GM10248 (cell line): ENCODE data around the gene KDM2A.
"Not testable (repeated sequence)": the region's sequence is repeated elsewhere in the genome, so short reads cannot be mapped to it uniquely, and the experiment has no call there.

Experiments
- CTCF ChIA-PET: fragments of 300-600 bp; sonication (Branson Sonifier 250); formaldehyde crosslinking; extraction: SDS; loops from one replicate; lab custom pipeline; 2021; ENCODE audit warnings: antibody characterized with exemption; lab: Yijun Ruan, JAX
- POLR2A ChIA-PET: fragments of 350-650 bp; sonication (Branson Sonifier 250); formaldehyde crosslinking; extraction: SDS; loops from one replicate; lab custom pipeline; 2020; ENCODE audit warnings: antibody characterized with exemption; lab: Yijun Ruan, JAX
- DNase-seq: peaks from one replicate; pipeline ENCODE4 v3.0.0; 2012; ENCODE audit errors: extremely low spot score
- CTCF ChIP-seq: IDR thresholded peaks from 2 replicates; pipeline ENCODE4 v1.5.1; 2012; ENCODE audit warnings: mild to moderate bottlenecking, low read depth; ENCODE audit errors: extremely low read depth, missing control alignments, control extremely low read depth

Gene KDM2A

GRCh38 chr11:67167719-67168118 lies 48.7 kb downstream of the KDM2A start:
- ChIA-PET CTCF (interaction anchor here (1.0 to 2.1 kb wide), 14 partner anchors 9 to 257 kb away, joined by 3 to 17 read pairs (median 4); partner anchors contain the start of gene KDM2A), POLR2A (no interaction called here)
- no peak for TF ChIP-seq CTCF
- DNase-seq = no peak

- CTCF ChIA-PET = interaction anchor here (0.7 to 2.1 kb wide), 4 partner anchors 12 to 33 kb away, joined by 3 to 17 read pairs (median 6); no protein-coding TSS in a partner anchor
- DNase-seq, POLR2A ChIA-PET: not testable (repeated sequence)
These were observed 49.8 kb downstream of the KDM2A start for GRCh38 chr11:67168911-67169310.

- CTCF ChIA-PET = interaction anchor here (0.9 to 1.3 kb wide), 4 partner anchors 9 to 92 kb away, joined by 3 to 4 read pairs (median 3); no protein-coding TSS in a partner anchor
- POLR2A ChIA-PET = no interaction called here
- no peak for TF ChIP-seq CTCF
- DNase-seq = no peak
These were observed 55.2 kb downstream of the KDM2A start for GRCh38 chr11:67174311-67174710.

GRCh38 chr11:67177399-67178281 lies 58.6 kb downstream of the KDM2A start:
- TF ChIP-seq CTCF = no peak
- CTCF ChIA-PET = interaction anchor here (1.0 to 2.7 kb wide), 6 partner anchors 9 to 33 kb away, joined by 3 to 8 read pairs (median 3); no protein-coding TSS in a partner anchor
- POLR2A ChIA-PET = no interaction called here
- DNase-seq = no peak

- no peak for TF ChIP-seq CTCF
- ChIA-PET POLR2A (no interaction called here), CTCF (interaction anchor here (1.0 to 2.7 kb wide), 3 partner anchors 8 to 13 kb away, joined by 4 to 8 read pairs (median 5); no protein-coding TSS in a partner anchor)
- no peak for DNase-seq
These were observed 59.4 kb downstream of the KDM2A start for GRCh38 chr11:67178421-67178820.

GRCh38 chr11:67178878-67179277 lies 59.8 kb downstream of the KDM2A start:
- ChIA-PET POLR2A (no interaction called here), CTCF (interaction anchor here (0.8 to 2.0 kb wide), 4 partner anchors 11 to 32 kb away, joined by 3 to 5 read pairs (median 4); no protein-coding TSS in a partner anchor)
- no peak for DNase-seq
- TF ChIP-seq CTCF = no peak
